GM10847 (cell line): ENCODE measurements around the gene PBX1.

Experiments used
- POLR2A ChIP-seq: IDR thresholded peaks from 2 replicates; pipeline ENCODE4 v1.6.1; 2011; ENCODE audit not compliant: insufficient read length; ENCODE audit errors: extremely low read depth

PBX1 gene

DNA sequence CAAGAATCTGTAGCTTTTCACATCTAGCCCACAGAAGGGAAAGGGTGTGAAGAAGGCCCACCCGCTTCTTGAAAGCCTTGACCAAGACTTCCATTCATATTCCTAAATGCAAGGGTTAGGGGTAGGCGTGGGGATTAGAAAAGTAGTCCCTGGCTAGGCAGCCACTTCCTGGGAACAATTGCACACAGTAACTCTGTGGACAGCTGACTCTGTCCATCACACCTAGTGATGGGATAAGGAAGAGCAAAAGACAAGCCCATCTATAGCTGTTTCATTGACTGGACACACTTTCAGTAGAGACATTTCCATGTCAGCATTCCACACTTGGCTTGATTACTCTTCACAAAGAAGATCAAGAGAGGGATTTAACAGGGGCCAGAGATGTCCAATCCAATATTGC lies 294.2 kb downstream of the PBX1 start:
- no peak for TF ChIP-seq POLR2A

DNA sequence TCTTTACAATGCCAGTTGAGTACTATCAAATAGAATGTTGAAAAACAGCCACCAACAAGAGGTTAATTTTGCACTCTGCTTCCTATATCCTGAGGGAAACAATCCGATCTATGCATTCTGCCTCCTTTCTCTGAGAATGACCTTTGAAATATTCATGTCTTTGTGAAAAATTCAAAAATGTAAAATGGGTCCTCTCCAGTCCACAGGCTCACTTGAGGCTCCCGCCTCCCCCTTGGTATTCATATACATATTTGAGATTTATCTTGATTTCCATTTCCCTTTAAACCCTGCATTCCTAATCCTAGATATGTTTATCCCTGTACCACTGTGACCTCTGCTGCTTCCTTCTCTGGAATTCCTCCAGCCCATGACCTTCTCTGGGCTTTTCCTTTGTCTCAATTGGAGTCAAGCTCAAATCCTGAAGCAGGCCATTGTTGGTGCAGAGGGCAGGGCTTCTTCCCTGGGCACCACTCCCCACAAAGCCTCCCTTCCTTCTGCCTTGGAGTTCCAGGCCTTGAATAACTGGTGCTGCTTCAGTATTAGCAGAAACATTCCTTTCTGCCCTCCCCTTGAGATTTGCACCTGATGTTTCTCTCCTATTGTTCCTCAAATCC lies 296.8 kb downstream of the PBX1 start:
- no peak for TF ChIP-seq POLR2A

DNA sequence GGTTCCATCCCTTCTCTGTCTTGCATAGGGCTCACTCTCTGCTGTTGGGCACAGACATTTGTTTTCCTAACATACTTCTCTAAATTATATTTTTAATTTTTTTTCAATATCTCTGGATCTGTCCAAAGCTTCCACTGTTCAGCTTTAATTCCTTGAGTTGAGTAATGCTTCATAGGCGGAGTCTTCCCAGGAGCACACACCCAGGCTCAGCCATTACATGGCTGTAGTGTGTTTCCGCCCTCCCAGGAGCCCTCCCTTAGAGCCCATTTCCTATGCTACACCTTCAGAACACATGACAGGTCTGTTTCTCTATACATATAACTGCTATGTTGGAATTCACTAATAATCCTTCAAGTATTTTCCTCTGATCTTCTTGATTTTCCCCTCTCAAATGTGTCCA lies 297.4 kb downstream of the PBX1 start:
- no peak for TF ChIP-seq POLR2A

DNA sequence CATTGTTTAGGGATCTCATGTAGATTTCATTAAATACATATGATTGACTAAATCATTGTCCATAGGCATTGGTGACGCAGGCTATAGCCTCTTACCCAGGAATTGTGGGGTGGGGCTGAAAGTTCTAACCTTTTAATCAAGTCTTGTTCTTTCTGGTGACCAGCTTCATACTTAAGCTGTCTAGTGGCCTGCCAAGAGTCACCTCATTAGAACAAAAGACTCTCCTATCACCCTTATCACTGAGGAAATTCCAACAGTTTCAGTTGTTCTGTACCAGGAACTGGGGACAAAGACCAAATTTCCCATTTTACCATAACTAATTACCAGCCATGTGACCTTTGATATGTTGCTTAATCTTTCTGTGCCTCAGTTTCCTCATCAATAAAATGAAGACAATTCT lies 298.5 kb downstream of the PBX1 start:
- no peak for TF ChIP-seq POLR2A

DNA sequence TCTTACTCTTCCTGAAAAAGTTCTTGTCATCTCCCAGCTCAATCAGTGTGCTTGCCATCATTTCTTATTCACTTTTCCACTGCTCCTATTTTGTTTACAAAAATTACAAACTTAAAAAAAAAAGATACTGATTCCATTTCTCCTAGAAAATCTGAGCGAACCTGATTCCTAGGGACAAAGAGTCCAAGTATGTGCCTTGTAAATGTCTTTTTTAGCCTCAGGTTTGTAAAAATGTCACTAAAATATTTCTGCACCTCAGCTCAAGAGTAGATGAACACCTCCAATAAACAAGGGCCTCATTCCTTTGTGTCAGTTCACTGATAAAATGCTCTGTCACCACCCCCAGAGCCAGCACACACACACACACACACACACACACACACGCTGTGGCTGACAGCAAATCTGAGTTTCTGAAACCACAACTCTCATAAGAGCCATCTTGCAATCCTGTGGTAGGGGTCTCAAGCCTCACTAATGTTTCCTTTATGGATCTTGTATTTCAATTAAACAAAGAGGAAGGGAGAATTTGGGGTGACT lies 299.2 kb downstream of the PBX1 start:
- no peak for TF ChIP-seq POLR2A

DNA sequence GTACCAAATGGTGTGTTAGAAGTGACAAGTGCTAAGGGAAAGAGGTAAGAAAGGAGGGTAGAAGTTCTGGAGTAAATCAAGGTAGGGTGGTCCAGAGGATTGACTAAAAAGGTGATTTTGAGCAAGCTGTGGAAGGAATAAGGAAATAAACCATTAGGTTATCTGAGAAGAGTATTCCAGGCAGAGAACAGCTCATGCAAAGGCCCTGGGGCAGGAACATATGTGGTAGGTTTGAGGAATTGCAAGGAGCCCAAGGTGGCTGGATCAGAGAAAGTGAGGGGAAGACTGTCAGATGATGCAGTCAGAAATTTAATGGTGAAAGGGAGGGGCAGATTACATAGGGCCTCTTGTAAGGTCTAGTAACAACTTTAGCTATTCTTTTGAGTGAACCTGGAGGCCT lies 302.6 kb downstream of the PBX1 start:
- no peak for TF ChIP-seq POLR2A

DNA sequence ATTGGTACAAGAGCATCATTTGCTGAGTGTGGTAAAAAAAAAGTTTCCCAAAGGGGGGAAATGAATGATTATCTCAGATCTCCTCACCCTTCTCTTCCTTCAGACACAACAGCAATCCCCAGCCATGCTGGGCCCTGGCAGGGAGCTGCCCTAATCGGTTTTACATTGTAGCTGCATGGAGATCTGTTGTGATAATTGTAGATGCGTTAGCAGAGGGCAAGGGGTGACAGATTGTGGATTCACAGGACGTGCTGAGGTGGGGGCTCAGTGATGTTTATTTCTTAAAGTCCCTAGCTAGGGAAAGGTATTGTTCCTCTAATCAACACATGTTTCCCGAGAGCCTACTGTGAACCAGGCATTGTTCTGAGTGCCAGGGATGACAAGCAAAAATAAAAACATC lies 304.1 kb downstream of the PBX1 start:
- TF ChIP-seq POLR2A = no peak

DNA sequence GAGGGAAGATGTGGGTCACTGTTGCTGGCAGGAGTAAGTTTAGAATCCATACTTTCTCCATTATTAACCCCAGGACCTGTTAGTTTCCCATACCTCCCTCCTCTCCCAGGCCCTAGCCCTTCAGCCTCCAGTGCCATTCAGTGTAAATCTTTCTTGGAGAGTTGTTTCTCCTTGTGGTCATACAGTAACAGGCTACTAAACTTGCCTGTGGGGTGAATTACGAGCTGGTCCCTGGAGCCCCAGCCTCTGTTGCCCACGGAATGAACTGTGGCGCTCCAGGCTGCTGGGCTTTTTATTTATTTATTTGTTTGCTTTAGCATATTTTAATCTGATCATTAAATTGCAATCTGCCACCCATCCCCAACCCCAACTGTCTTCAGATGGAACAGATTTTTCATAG lies 305.2 kb downstream of the PBX1 start:
- no peak for TF ChIP-seq POLR2A

DNA sequence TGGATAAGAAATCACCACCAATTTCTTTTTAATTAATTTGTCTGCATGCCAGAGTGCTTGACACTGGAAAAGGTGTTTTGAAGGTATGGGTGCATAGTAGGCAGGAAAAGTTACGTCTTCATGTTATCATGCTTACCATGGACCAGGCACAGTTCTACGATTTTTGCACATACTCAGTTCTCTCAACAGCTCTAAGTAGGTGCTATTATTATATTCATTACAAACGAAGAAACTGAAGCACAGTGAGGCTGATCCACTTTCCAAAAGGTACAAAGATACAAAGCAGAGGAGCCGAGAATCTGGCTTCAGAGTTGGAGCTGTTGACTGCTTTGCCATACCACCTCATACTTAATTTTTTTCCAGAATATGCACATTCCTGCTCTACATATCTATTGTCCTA lies 306.4 kb downstream of the PBX1 start:
- no peak for TF ChIP-seq POLR2A

DNA sequence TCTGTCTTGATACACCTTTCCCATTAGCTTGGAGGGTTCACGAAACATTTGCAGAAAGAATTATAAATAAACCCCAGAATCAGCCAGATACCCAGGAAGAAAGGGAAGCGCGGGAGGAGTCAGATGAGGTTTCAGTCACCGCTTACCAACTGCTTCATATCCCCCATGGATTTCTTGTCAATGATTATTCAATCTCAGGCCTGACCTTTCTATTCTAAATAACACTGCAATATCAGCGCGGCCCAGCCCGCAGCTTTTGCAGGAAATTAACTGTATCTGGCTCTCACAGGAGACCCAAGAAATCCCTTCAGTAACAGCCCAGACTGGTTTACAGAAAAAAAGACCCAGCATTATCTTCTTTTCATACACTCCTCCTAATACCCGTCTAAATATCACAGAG lies 308.6 kb downstream of the PBX1 start:
- no peak for TF ChIP-seq POLR2A

DNA sequence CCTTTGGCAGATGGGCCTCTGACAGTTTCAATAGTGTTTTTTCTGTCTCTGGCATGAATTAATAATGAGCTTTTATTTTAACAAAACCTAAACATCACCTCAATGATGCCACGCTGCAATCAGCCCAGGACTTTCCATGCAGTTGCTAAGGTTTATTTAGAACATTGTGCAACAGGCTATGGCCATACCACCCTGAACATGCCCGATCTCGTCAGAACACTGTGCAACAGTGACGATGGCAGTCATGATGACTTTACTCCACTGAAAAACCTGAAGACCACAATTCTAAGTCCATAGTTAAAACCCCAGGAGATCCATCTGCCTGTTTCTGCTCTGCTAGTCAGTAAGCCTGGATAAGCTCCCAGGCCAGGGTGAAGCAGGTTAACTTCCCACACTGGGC lies 310.0 kb downstream of the PBX1 start:
- no peak for TF ChIP-seq POLR2A

DNA sequence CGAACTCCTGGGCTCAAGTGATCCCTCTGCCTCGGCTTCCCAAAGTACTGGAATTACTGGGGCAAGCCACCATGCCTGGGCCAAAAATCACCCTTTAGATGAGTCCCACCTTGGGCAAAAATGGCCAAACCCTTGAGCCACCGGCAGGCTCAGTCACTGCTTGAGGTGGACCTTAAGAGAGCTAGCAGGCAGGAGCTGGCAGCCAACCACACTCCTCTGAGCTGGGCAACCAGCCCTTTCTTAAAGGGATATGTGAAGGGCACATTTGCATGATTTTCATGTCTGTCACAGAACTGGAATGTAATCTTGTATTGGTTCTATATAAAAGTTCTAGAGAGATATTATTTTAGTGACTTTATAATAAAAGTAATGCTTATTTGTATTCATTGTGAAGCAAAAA lies 316.5 kb downstream of the PBX1 start:
- TF ChIP-seq POLR2A = no peak

DNA sequence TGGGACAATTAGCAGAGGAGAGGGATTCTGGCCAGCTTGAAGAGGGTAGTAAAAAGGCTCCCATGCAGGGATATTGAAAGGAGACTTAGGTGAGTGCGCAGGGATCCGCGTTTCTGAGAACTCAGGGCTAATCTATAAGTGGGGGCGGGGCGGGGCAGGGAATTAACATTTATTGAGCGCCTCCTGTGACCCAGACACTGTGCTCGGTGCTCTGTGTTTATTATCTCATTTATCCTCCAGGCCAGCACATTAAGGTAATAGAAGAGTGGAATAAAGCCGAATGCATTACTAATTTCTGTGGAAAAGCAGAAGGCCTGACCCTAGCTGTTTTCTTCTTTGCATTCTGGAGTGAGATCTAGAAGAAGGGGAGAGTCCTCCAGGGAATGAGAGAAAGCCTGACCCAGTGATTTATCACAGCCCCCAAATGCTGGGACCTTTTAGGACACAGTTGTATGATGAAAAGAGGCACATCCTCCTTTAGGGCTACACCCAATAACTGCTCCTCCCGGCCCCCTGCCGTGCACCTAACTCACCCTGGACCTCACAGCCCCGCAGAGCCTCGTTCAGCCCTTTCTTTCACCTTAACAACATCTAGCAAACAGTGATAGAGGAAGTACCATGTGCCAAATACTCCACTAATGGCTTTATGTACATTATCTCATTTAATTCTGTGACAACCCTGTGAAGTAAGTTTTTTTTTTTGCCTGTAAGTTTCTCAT lies 317.6 kb downstream of the PBX1 start:
- no peak for TF ChIP-seq POLR2A

DNA sequence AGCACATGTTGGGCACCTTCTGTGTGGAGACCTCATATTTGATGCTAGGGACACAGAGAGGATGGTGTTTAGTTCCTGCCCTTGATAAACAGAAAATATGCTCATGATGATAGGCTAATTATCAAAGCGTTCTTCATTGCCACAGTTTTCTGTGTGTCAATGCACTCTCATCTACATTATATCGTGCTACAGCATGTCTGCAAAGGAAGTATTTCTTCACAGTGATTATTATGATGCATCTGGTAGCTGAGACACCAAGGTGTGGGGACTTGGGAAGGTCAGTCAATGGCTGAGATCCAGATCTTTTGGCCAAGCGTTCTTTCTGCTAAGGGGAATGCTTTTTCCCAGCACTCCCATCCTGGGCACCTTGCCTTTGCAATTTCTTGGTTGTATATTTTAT lies 321.2 kb downstream of the PBX1 start:
- TF ChIP-seq POLR2A = no peak

DNA sequence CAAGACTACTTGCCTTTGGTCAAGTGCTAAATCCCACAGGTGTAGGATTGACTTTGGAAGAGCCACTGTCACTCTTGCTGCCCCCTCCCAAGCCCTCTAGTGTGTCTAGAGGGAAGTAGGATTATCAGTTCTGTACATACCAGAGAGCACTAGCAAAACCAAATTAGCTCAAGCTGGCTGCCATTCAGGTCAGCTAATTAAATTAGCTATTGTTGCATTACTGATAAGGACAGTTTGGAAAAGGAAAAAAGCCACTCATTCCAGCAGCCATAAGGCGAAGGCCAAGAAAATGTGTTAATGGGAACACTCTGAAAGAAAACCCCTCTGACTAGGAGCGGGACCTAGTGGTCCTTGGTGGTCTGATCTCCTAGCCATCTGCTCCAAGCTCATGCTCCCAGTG lies 321.7 kb downstream of the PBX1 start:
- no peak for TF ChIP-seq POLR2A

DNA sequence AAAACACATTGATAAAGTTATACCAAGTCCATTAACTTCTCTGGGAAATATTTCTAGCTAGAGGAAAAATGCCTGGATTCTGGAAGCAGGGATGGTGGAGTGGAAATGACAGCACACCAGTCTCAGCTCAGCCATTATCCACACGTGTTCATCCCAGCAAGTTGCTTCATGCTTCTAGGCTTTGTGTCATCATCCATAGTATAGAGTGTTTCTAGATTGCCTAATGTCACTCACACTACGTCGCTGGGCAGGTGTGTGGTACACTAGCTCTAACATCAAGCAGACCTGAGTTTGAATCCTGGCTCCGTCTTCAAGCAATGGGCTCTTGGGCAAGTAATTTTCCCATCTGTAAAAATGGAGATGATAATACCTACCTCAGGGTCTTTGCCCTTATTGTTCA lies 326.3 kb downstream of the PBX1 start:
- no peak for TF ChIP-seq POLR2A

DNA sequence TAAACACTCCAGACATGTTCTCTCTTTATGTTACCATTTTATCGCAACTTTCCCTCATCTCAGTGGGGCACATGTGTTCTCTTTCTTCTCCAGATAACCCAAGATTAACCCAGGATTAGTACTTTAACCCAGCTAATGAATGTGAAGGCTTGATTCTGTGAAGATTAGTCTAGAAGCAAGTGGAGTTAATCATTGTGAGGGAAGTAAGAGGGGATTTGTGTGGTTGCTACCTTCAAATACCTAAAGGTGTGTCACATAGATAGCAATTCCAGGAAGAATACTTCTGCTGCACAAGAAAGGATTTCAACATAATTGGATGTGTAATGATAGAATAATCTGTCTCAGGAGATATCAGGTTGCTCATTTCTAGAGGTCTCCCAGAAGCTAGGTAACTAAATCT lies 327.1 kb downstream of the PBX1 start:
- no peak for TF ChIP-seq POLR2A
